Adrenal gland (tissue), 5 donors: ENCODE data around the gene HIPK1.

Experiments used
- CTCF ChIP-seq, 6 experiments: fragments of 450-650 bp in 4 of 6; fragments of 200-600 bp in 2 of 6; sonication (generic) in 1 of 6; IDR thresholded peaks; 1 replicate in 5 of 6; 2 replicates in 1 of 6; pipeline versions ENCODE4 v1.5.1 to v1.8.0; 2016 to 2021; ENCODE audit warnings: antibody characterized with exemption in 6 of 6, mild to moderate bottlenecking in 2 of 6, moderate library complexity in 1 of 6
- POLR2A ChIP-seq, 2 donors: fragments of 450-650 bp; IDR thresholded peaks; one replicate each; pipeline ENCODE4 v1.6.1; 2017; ENCODE audit warnings: antibody characterized with exemption in 2 of 2, mild to moderate bottlenecking in 2 of 2, moderate library complexity in 1 of 2
- donor health status: DM: no; HTN: no; CAD: no.

GRCh38 chr1:114025609-114026401 lies 96.7 kb downstream of the HIPK1 start:
- TF ChIP-seq CTCF (IDR thresholded peaks at IDR 0.05) (no peak), POLR2A (IDR thresholded peaks at IDR 0.05) (no peak)
